Liver (tissue), 3 donors: ENCODE measurements around the gene ZCCHC9.
"Not testable (repeated sequence)": the region's sequence is repeated elsewhere in the genome, so short reads cannot be mapped to it uniquely, and the experiment has no call there.

ENCODE experiments used
- RAD21 ChIP-seq, 2 donors: IDR thresholded peaks; 2 replicates each; pipeline ENCODE4 v1.6.1; 2016; ENCODE audit warnings: antibody characterized with exemption in 2 of 2, mild to moderate bottlenecking in 2 of 2
- REST ChIP-seq: IDR thresholded peaks from 2 replicates; pipeline ENCODE4 v1.6.1; 2016; ENCODE audit warnings: antibody characterized with exemption, mild to moderate bottlenecking
- TAF1 ChIP-seq: conservative IDR thresholded peaks from 2 replicates; pipeline ENCODE4 v1.6.1; 2016; ENCODE audit warnings: antibody characterized with exemption, mild to moderate bottlenecking
- TF ChIP-seq, protein P1 (sequence below): fragments of 150-350 bp; IDR thresholded peaks from 2 replicates; pipeline ENCODE4 v1.5.1; 2017; ENCODE audit warnings: improper control_type of control experiment, low read depth, low read length; ENCODE audit not compliant: missing input control
- TF ChIP-seq, protein P2 (sequence below): IDR thresholded peaks from 2 replicates; pipeline ENCODE4 v1.6.1; 2016; ENCODE audit warnings: antibody characterized with exemption
- donor health status: healthy.
- donor health status: healthy.

DNA sequence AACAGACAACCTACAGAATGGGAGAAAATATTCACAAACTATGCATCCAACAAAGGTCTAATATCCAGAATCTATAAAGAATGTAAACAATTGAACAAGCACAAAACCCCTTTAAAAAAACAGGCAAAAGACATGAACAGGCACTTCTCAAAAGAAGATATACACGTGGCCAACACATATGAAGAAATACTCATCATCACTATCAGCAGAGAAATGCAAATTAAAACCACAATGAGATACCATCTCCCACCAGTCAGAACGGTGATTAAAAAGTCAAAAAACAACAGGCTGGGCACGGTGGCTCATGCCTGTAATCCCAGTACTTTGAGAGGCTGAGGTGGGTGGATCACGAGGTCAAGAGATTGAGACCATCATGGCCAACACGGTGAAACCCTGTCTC is 7.4 kb upstream of the ZCCHC9 start:
- TF ChIP-seq, protein P1, sequence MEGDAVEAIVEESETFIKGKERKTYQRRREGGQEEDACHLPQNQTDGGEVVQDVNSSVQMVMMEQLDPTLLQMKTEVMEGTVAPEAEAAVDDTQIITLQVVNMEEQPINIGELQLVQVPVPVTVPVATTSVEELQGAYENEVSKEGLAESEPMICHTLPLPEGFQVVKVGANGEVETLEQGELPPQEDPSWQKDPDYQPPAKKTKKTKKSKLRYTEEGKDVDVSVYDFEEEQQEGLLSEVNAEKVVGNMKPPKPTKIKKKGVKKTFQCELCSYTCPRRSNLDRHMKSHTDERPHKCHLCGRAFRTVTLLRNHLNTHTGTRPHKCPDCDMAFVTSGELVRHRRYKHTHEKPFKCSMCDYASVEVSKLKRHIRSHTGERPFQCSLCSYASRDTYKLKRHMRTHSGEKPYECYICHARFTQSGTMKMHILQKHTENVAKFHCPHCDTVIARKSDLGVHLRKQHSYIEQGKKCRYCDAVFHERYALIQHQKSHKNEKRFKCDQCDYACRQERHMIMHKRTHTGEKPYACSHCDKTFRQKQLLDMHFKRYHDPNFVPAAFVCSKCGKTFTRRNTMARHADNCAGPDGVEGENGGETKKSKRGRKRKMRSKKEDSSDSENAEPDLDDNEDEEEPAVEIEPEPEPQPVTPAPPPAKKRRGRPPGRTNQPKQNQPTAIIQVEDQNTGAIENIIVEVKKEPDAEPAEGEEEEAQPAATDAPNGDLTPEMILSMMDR: not testable (repeated sequence)
- not testable (repeated sequence) for TF ChIP-seq TAF1; RAD21 (IDR thresholded peaks at IDR 0.05); REST
- TF ChIP-seq, protein P2, sequence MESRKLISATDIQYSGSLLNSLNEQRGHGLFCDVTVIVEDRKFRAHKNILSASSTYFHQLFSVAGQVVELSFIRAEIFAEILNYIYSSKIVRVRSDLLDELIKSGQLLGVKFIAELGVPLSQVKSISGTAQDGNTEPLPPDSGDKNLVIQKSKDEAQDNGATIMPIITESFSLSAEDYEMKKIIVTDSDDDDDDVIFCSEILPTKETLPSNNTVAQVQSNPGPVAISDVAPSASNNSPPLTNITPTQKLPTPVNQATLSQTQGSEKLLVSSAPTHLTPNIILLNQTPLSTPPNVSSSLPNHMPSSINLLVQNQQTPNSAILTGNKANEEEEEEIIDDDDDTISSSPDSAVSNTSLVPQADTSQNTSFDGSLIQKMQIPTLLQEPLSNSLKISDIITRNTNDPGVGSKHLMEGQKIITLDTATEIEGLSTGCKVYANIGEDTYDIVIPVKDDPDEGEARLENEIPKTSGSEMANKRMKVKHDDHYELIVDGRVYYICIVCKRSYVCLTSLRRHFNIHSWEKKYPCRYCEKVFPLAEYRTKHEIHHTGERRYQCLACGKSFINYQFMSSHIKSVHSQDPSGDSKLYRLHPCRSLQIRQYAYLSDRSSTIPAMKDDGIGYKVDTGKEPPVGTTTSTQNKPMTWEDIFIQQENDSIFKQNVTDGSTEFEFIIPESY: not testable (repeated sequence)
